IMR-90 (cell line): ENCODE data around the gene TMCO1. TPM values are rescaled to one million over a fixed set of nuclear protein-coding genes. Genes with fewer than 3 reads are reported as not detected.

ENCODE experiments used
- ATAC-seq: fragments of 200-7000 bp; cut with Tn5 transposase; 2 replicates; pipeline ENCODE4 v1.9.1; 2020; ENCODE audit warnings: low read depth, mild to moderate bottlenecking, moderate library complexity
- BruUV-seq: library from RNA; stranded (reverse); fragments of 400-500 nt; replicated peaks from 2 replicates; lab custom pipeline; 2021; lab: Mats Ljungman, UMichigan
- CTCF ChIA-PET: fragments of 300-600 bp; formaldehyde crosslinking; extraction: SDS; loops from one replicate; lab custom pipeline; 2021; ENCODE audit warnings: antibody characterized with exemption; lab: Yijun Ruan, JAX
- POLR2A ChIA-PET: fragments of 300-600 bp; sonication (Branson Sonifier 250); formaldehyde crosslinking; loops from one replicate; lab custom pipeline; 2022; ENCODE audit warnings: antibody characterized with exemption; ENCODE audit not compliant: unreplicated experiment; lab: Charles Lee
- DNase-seq: peaks from one replicate; pipeline ENCODE4 v3.0.0; 2013
- H2AFZ ChIP-seq: replicated peaks from 2 replicates; pipeline ENCODE3; 2013; ENCODE audit warnings: low read length, mild to moderate bottlenecking; ENCODE audit not compliant: poor library complexity
- H2AK5ac ChIP-seq: 2 replicates; pipeline ENCODE4 v1.6.1; 2013; ENCODE audit warnings: low read depth, low read length, inconsistent platforms
- H2AK9ac ChIP-seq: replicated peaks from 2 replicates; pipeline ENCODE3; 2013; ENCODE audit warnings: mild to moderate bottlenecking, low read depth, low read length, moderate library complexity; ENCODE audit not compliant: poor library complexity
- H2BK120ac ChIP-seq: 2 replicates; pipeline ENCODE4 v1.6.1; 2013; ENCODE audit warnings: low read depth, low read length, inconsistent platforms
- H2BK15ac ChIP-seq: 3 replicates; pipeline ENCODE4 v1.6.1; 2013; ENCODE audit warnings: low read depth, low read length, inconsistent platforms
- H2BK20ac ChIP-seq: 2 replicates; pipeline ENCODE4 v1.6.1; 2013; ENCODE audit warnings: low read depth, mild to moderate bottlenecking, inconsistent platforms, low read length, moderate library complexity
- H2BK5ac ChIP-seq: 2 replicates; pipeline ENCODE4 v1.6.1; 2013; ENCODE audit warnings: mild to moderate bottlenecking, low read depth, low read length, inconsistent platforms; ENCODE audit not compliant: poor library complexity, severe bottlenecking
- H3K14ac ChIP-seq: replicated peaks from 2 replicates; pipeline ENCODE4 v1.6.1; 2013; ENCODE audit warnings: low read depth, low read length, inconsistent platforms
- H3K18ac ChIP-seq: 2 replicates; pipeline ENCODE4 v1.6.1; 2013; ENCODE audit warnings: low read depth, low read length, control low read depth
- H3K23ac ChIP-seq: 2 replicates; pipeline ENCODE4 v1.6.1; 2013; ENCODE audit warnings: low read depth, low read length, inconsistent platforms
- H3K27ac ChIP-seq: 2 replicates; pipeline ENCODE4 v1.5.1; 2013; ENCODE audit warnings: mild to moderate bottlenecking, control low read depth, low read length; ENCODE audit not compliant: insufficient read depth
- H3K27me3 ChIP-seq: 2 replicates; pipeline ENCODE4 v1.6.1; 2013; ENCODE audit warnings: low read length; ENCODE audit not compliant: control insufficient read depth, insufficient read depth
- H3K36me3 ChIP-seq: 2 replicates; pipeline ENCODE4 v1.6.1; 2013; ENCODE audit warnings: low read length, mixed read lengths; ENCODE audit not compliant: control insufficient read depth, insufficient read depth
- H3K4ac ChIP-seq: 2 replicates; pipeline ENCODE4 v1.6.1; 2013; ENCODE audit warnings: low read depth, low read length, inconsistent platforms
- H3K4me1 ChIP-seq: 2 replicates; pipeline ENCODE4 v1.6.1; 2013; ENCODE audit warnings: low read length, mixed read lengths; ENCODE audit not compliant: control insufficient read depth, insufficient read depth
- H3K4me2 ChIP-seq: 2 replicates; pipeline ENCODE4 v1.6.1; 2013; ENCODE audit warnings: low read depth, mild to moderate bottlenecking, control low read depth, low read length, moderate library complexity
- H3K4me3 ChIP-seq: 2 replicates; pipeline ENCODE4 v1.5.1; 2013; ENCODE audit warnings: low read depth, mild to moderate bottlenecking, control low read depth, low read length, moderate library complexity; ENCODE audit not compliant: insufficient read depth
- H3K56ac ChIP-seq: 2 replicates; pipeline ENCODE4 v1.6.1; 2013; ENCODE audit warnings: low read length, inconsistent platforms; ENCODE audit not compliant: insufficient read depth; ENCODE audit errors: extremely low read depth
- H3K79me1 ChIP-seq, 2 experiments: 2 replicates each; pipeline ENCODE4 v1.6.1; 2013; ENCODE audit warnings: low read length in 2 of 2, inconsistent platforms in 1 of 2, low read depth in 1 of 2
- H3K9ac ChIP-seq: 2 replicates; pipeline ENCODE4 v1.6.1; 2013; ENCODE audit warnings: low read depth, low read length, control low read depth
- H3K9me1 ChIP-seq: 2 replicates; pipeline ENCODE4 v1.6.1; 2013; ENCODE audit warnings: low read length, inconsistent platforms; ENCODE audit not compliant: insufficient read depth
- H3K9me3 ChIP-seq: 2 replicates; pipeline ENCODE4 v1.6.1; 2013; ENCODE audit warnings: low read length; ENCODE audit not compliant: control insufficient read depth, insufficient read depth
- H4K20me1 ChIP-seq: 2 replicates; pipeline ENCODE4 v1.6.1; 2013; ENCODE audit warnings: low read length, inconsistent platforms; ENCODE audit not compliant: insufficient read depth
- H4K5ac ChIP-seq: 2 replicates; pipeline ENCODE4 v1.6.1; 2013; ENCODE audit warnings: mild to moderate bottlenecking, low read depth, low read length, control low read depth
- H4K8ac ChIP-seq, 2 experiments: 2 replicates each; pipeline ENCODE4 v1.6.1; 2013; ENCODE audit warnings: low read depth in 2 of 2, low read length in 2 of 2, control low read depth in 1 of 2, inconsistent platforms in 1 of 2
- H4K91ac ChIP-seq: 2 replicates; pipeline ENCODE4 v1.6.1; 2013; ENCODE audit warnings: low read depth, low read length, inconsistent platforms; ENCODE audit not compliant: insufficient read depth
- BHLHE40 ChIP-seq: fragments of 150-350 bp; IDR thresholded peaks from 2 replicates; pipeline ENCODE4 v1.6.1; 2016; ENCODE audit warnings: mild to moderate bottlenecking, low read depth, low read length
- CEBPB ChIP-seq: IDR thresholded peaks from 2 replicates; pipeline ENCODE4 v1.6.1; 2012; ENCODE audit warnings: low read depth, low read length, improper control_type of control experiment
- CHD1 ChIP-seq: IDR thresholded peaks from 2 replicates; pipeline ENCODE4 v1.6.1; 2012; ENCODE audit warnings: low read depth, low read length, improper control_type of control experiment
- CTCF ChIP-seq: conservative IDR thresholded peaks from 2 replicates; pipeline ENCODE4 v1.5.1; 2012; ENCODE audit warnings: mild to moderate bottlenecking, low read depth, low read length, improper control_type of control experiment
- FOS ChIP-seq: fragments of 150-350 bp; IDR thresholded peaks from 2 replicates; pipeline ENCODE4 v1.6.1; 2016; ENCODE audit warnings: low read depth, low read length
- MAFK ChIP-seq: IDR thresholded peaks from 2 replicates; pipeline ENCODE4 v1.6.1; 2012; ENCODE audit warnings: low read depth, low read length, improper control_type of control experiment
- MAZ ChIP-seq: IDR thresholded peaks from 2 replicates; pipeline ENCODE4 v1.6.1; 2012; ENCODE audit warnings: low read depth, mild to moderate bottlenecking, low read length, improper control_type of control experiment, moderate library complexity, borderline replicate concordance
- MXI1 ChIP-seq: IDR thresholded peaks from 2 replicates; pipeline ENCODE4 v1.6.1; 2012; ENCODE audit warnings: low read depth, mild to moderate bottlenecking, low read length, moderate library complexity, borderline replicate concordance
- NFE2L2 ChIP-seq: fragments of 150-350 bp; IDR thresholded peaks from 2 replicates; pipeline ENCODE4 v1.6.1; 2016; ENCODE audit warnings: low read depth, mild to moderate bottlenecking, low read length
- POLR2A ChIP-seq: IDR thresholded peaks from 2 replicates; pipeline ENCODE4 v1.6.1; 2012; ENCODE audit warnings: mild to moderate bottlenecking, low read depth, low read length
- RAD21 ChIP-seq: IDR thresholded peaks from 2 replicates; pipeline ENCODE4 v1.6.1; 2012; ENCODE audit warnings: low read length, improper control_type of control experiment
- RCOR1 ChIP-seq: IDR thresholded peaks from 2 replicates; pipeline ENCODE4 v1.6.1; 2012; ENCODE audit warnings: mild to moderate bottlenecking, low read length, improper control_type of control experiment; ENCODE audit not compliant: insufficient replicate concordance
- RFX5 ChIP-seq: IDR thresholded peaks from 2 replicates; pipeline ENCODE4 v1.8.0; 2012; ENCODE audit warnings: low read depth, mild to moderate bottlenecking, low read length, moderate library complexity
- SMC3 ChIP-seq: fragments of 150-350 bp; IDR thresholded peaks from 2 replicates; pipeline ENCODE4 v1.6.1; 2016; ENCODE audit warnings: low read depth, mild to moderate bottlenecking, antibody characterized with exemption, low read length, moderate library complexity
- USF2 ChIP-seq: fragments of 150-350 bp; IDR thresholded peaks from 2 replicates; pipeline ENCODE4 v1.6.1; 2017; ENCODE audit warnings: mild to moderate bottlenecking, antibody characterized with exemption, low read length, low read depth
- WGBS, 2 experiments: methylation state at CpG; one replicate each; pipeline versions ENCODE4 v1.1.5 to v1.1.7; 2013; ENCODE audit warnings: missing lambda C conversion rate in 2 of 2; ENCODE audit not compliant: insufficient read length in 1 of 2; ENCODE audit errors: extremely low coverage in 2 of 2; 5-methylcytosine and 5-hydroxymethylcytosine counted together
- dilution Hi-C: fragments of 300-500 bp; cut with HindIII; formaldehyde crosslinking; loops from one replicate; pipeline ENCODE4 v1.14.3; 2018; ENCODE audit warnings: low sequenced_read_pairs; ENCODE audit not compliant: unreplicated experiment
- in situ Hi-C: fragments of 300-500 bp; cut with MboI; formaldehyde crosslinking; loops from 3 replicates; pipeline ENCODE4 v1.14.3; 2019; ENCODE audit warnings: low sequenced_read_pairs, inconsistent platforms, mixed read lengths
- intact Hi-C: fragments of 100-400 bp; cut with micrococcal nuclease; formaldehyde crosslinking; loops from 2 replicates; pipeline ENCODE4 v1.10.0; 2022
- polyA plus RNA-seq, 3 experiments: library from polyadenylated mRNA; depleted of rRNA; stranded (reverse); fragments of >200 nt; gene quantifications; 2 replicates each; pipeline ENCODE4 v1.2.3, GENCODE V29; 2012; ENCODE audit warnings: low replicate concordance in 1 of 3
- total RNA-seq: library from RNA; depleted of rRNA; stranded (reverse); fragments of >200 nt; gene quantifications from 2 replicates; pipeline ENCODE4 v1.2.3, GENCODE V29; 2012

TMCO1 gene
- total and polyA plus RNA-seq, 2 of the 4 experiments (the other 2 are of a cell fraction), result 86.4 to 113 TPM

- no peak overlapping the region for H3K9ac ChIP-seq
- no peaks in the 10 kb centered on the region for H4K20me1 ChIP-seq
- H2BK120ac ChIP-seq, result no peak overlapping the region
- no peak overlapping the region for H3K27ac ChIP-seq
- DNase-seq (no peak), ATAC-seq (no peak)
- H4K8ac ChIP-seq, result no peak overlapping the region
- H2AK9ac ChIP-seq, result no peak overlapping the region
- H2BK15ac ChIP-seq, result no peak overlapping the region
- no peaks in the 10 kb centered on the region for H3K9me1 ChIP-seq
- no peak overlapping the region for H2AFZ ChIP-seq
- no peaks in the 10 kb centered on the region for H3K79me1 ChIP-seq
- H3K56ac ChIP-seq, result no peak overlapping the region
- H3K18ac ChIP-seq, result no peak overlapping the region
- BruUV-seq, result no TSS peak
- WGBS, 2 experiments, result no CpG with 5 or more reads among the region's 2 CpGs
- no peak overlapping the region for H2AK5ac ChIP-seq
- ChIA-PET CTCF (interaction anchor here (1.0 kb wide), 1 partner anchor 101 kb away, joined by 3 read pairs; no protein-coding TSS in a partner anchor), POLR2A (no interaction called here)
- no peak overlapping the region for H2BK20ac ChIP-seq
- no peak for TF ChIP-seq RAD21
- TF ChIP-seq POLR2A, result no peak
- no peak for TF ChIP-seq USF2
- no peak for TF ChIP-seq MAFK
- TF ChIP-seq CTCF, result no peak
- no peak for TF ChIP-seq BHLHE40
- TF ChIP-seq MAZ, result no peak
- no peak for TF ChIP-seq RCOR1
- TF ChIP-seq FOS, result no peak
- no peak for TF ChIP-seq MXI1
- TF ChIP-seq CEBPB, result no peak
- TF ChIP-seq CHD1, result no peak
- no peak for TF ChIP-seq SMC3
- no peak for TF ChIP-seq RFX5
- no peak for TF ChIP-seq NFE2L2
- dilution Hi-C loops, result no loop called here
- no peaks in the 10 kb centered on the region for H3K4me1 ChIP-seq
- no peak overlapping the region for H4K5ac ChIP-seq
- intact Hi-C loops, result no loop called here
- H4K91ac ChIP-seq, result no peak overlapping the region
- in situ Hi-C loops, result no loop called here
- H2BK5ac ChIP-seq, result no peak overlapping the region
- H3K4me3 ChIP-seq, result no peak overlapping the region
- H3K23ac ChIP-seq, result no peak overlapping the region
- no peaks in the 10 kb centered on the region for H3K9me3 ChIP-seq
- H3K14ac ChIP-seq, result no peak overlapping the region
- H3K27me3 ChIP-seq, result peaks cover 9% of the 10 kb centered on the region
- no peak overlapping the region for H3K4ac ChIP-seq
- H3K4me2 ChIP-seq, result no peak overlapping the region
- H3K36me3 ChIP-seq, result no peaks in the 10 kb centered on the region
Measured at GRCh38 chr1:165703648-165704047, 65.0 kb downstream of the TMCO1 start.
